Psoas muscle (tissue), 8 donors: Measurements from ENCODE around the gene FAM228B. TPM values are rescaled to one million over a fixed set of nuclear protein-coding genes. Genes with fewer than 3 reads are reported as not detected.

Experiments
- ATAC-seq, 4 donors: fragments of 200-7000 bp; cut with Tn5 transposase; one replicate each; pipeline ENCODE4 v1.9.1; 2020; ENCODE audit warnings: moderate library complexity in 3 of 4, mild to moderate bottlenecking in 2 of 4
- DNase-seq, 2 donors: peaks; one replicate each; pipeline ENCODE4 v3.0.0-alpha.2; 2020
- H3K27ac ChIP-seq: fragments of 200-600 bp; one replicate; pipeline ENCODE4 v1.8.0; 2022
- H3K27me3 ChIP-seq, 3 donors: fragments of 200-600 bp in 1 of 3; one replicate each; pipeline versions ENCODE4 v1.6.1 to v1.8.0; 2013 to 2022; ENCODE audit warnings: low read length in 2 of 3, mild to moderate bottlenecking in 2 of 3, moderate library complexity in 1 of 3; ENCODE audit not compliant: insufficient read depth in 3 of 3
- H3K36me3 ChIP-seq, 2 donors: fragments of 200-600 bp in 1 of 2; one replicate each; pipeline versions ENCODE4 v1.6.1 to v1.8.0; 2013 to 2022; ENCODE audit warnings: low read depth in 1 of 2, mild to moderate bottlenecking in 1 of 2, moderate library complexity in 1 of 2; ENCODE audit not compliant: insufficient read depth in 1 of 2
- H3K4me1 ChIP-seq: fragments of 200-600 bp; one replicate; pipeline ENCODE4 v1.8.0; 2022
- H3K4me3 ChIP-seq: fragments of 200-600 bp; one replicate; pipeline ENCODE4 v1.8.0; 2022; ENCODE audit warnings: mild to moderate bottlenecking
- H3K9me3 ChIP-seq: fragments of 200-600 bp; one replicate; pipeline ENCODE4 v1.8.0; 2022
- WGBS, 3 donors: extraction: QIAGEN DNeasy Blood & Tissue Kit; methylation state at CpG; one replicate each; pipeline versions ENCODE4 v1.1.6 to v1.1.7; 2013; 5-methylcytosine and 5-hydroxymethylcytosine counted together
- intact Hi-C, 2 donors: fragments of 100-400 bp; cut with DNase I; formaldehyde crosslinking; loops; one replicate each; pipeline versions ENCODE4 v1.11.0 to v1.14.2; 2022
- polyA plus RNA-seq, 3 donors: library from polyadenylated mRNA; stranded (reverse); fragments of 200-250 nt; gene quantifications; one replicate each; pipeline ENCODE4 v1.2.3, GENCODE V29; 2013
- total RNA-seq, 4 donors: library from RNA; stranded (reverse); fragmentation: NEBNext Ultra II Directional in 2 of 4; extraction: Animal tissue kit (Norgen Biotek cat#: 25700) in 2 of 4; gene quantifications; one replicate each; pipeline versions ENCODE4 v1.2.1 to v1.2.4, GENCODE V29; 2021 to 2023
- TF ChIP-seq, protein P1 (sequence below): fragments of 200-600 bp; IDR thresholded peaks from one replicate; pipeline ENCODE4 v1.8.0; 2022; ENCODE audit warnings: antibody characterized with exemption
- donor health status: healthy with polysubstance abuse.
- donor health status: DM: no; HTN: no; CAD: no; lungs with moderate emphysema.
- donor health status: Bipolar disorder and iron deficiency.
- donor health status: healthy.
- donor health status: DM: yes; HTN: yes; CAD: no.
- donor health status: DM: no; HTN: no; CAD: no.
- donor health status: DM: no; HTN: no; CAD: no.
- donor health status: DM: yes; HTN: yes; CAD: no.

FAM228B gene
- total and polyA plus RNA-seq, 7 donors, result 2.5 to 30.1 (median 12.4) TPM

DNA sequence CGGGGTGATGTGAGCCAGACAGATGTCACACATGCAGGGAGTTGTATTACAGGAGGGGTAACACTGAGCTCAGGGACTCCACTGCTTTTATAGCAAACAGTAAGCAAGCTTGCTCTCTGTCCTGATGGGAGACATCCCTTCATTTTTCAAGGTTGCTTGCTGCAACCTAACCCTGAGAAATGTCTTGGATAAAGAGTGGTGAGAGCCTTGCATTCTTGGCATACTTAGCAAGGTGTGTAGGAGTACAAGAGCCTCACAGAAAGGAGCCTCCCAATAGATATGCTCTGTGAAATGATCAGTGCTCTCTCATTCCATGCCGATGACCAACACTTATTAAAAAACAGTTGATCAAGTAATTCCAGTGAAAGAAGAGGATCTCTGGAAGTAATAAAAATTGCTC lies 8.2 kb upstream of the FAM228B start:
- H3K9me3 ChIP-seq, result peaks cover 7% of the 10 kb centered on the region
- 46 to 48% (median 48%) methylated on average over 2 of the region's 2 CpGs for WGBS, 3 donors
- H3K27ac ChIP-seq, result no peak overlapping the region
- TF ChIP-seq, protein P1, sequence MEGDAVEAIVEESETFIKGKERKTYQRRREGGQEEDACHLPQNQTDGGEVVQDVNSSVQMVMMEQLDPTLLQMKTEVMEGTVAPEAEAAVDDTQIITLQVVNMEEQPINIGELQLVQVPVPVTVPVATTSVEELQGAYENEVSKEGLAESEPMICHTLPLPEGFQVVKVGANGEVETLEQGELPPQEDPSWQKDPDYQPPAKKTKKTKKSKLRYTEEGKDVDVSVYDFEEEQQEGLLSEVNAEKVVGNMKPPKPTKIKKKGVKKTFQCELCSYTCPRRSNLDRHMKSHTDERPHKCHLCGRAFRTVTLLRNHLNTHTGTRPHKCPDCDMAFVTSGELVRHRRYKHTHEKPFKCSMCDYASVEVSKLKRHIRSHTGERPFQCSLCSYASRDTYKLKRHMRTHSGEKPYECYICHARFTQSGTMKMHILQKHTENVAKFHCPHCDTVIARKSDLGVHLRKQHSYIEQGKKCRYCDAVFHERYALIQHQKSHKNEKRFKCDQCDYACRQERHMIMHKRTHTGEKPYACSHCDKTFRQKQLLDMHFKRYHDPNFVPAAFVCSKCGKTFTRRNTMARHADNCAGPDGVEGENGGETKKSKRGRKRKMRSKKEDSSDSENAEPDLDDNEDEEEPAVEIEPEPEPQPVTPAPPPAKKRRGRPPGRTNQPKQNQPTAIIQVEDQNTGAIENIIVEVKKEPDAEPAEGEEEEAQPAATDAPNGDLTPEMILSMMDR, result no peak
- no peak for DNase-seq
- no peaks in the 10 kb centered on the region for H3K4me1 ChIP-seq
- no peak overlapping the region for H3K4me3 ChIP-seq
- intact Hi-C loops, result no loop called here
- H3K27me3 ChIP-seq, result no peaks in the 10 kb centered on the region
- H3K36me3 ChIP-seq, result peaks cover 0 to 10% of the 10 kb centered on the region in 2 donors
- no peak for ATAC-seq

DNA sequence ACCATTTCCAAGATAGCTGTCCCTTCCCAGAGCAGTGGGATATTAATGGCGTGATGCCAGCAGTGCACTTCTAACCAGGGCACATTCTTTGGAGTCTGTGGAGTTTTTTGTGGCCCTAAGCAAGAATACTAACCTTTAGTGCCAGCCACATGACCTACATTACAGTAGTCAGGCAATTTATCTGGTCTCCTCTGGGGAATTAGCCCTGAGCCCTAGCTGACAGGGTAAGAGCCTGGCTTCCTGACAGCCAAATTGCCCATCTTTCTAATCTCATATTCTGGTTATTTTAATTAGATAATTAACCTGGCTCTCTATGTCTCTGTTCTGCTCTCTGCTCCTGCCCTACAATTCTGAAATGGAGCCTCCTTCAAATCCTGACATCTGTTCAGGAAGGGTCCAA lies 5.4 kb upstream of the FAM228B start:
- Histone ChIP-seq H3K4me1 (peaks cover 7% of the 10 kb centered on the region), H3K27me3 (no peaks in the 10 kb centered on the region), H3K4me3 (no peak overlapping the region), H3K9me3 (peaks cover 7% of the 10 kb centered on the region), H3K27ac (no peak overlapping the region), H3K36me3 (peaks cover 0 to 10% of the 10 kb centered on the region in 2 donors)
- intact Hi-C loops, result no loop called here
- DNase-seq, result no peak
- 64 to 85% (median 73%) methylated on average over 1 of the region's 1 CpG for WGBS, 3 donors
- TF ChIP-seq, protein P1, result no peak
- no peak for ATAC-seq

DNA sequence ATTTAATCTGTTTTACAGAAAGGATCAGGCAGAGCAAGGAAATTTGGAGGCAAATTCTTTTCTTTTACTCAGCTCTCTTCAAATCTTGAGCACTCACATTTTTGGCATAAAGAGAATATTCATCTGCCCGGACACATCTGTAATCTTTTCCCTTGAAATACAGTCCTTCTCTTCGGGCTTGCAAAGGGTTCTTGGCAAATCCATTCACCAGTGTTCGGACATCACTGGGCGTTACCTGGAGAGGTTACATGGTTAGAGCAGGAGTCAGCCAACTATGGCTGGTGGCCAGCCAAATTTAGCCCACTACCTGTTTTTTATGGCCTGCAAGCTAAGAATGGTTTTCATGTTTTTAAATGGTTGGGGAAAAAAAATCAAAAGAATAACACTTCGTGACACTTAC lies 2.2 kb upstream of the FAM228B start:
- H3K36me3 ChIP-seq, result peaks cover 0 to 4% of the 10 kb centered on the region in 2 donors
- no peaks in the 10 kb centered on the region for H3K9me3 ChIP-seq
- TF ChIP-seq, protein P1, result no peak
- peaks cover 17% of the 10 kb centered on the region for H3K4me1 ChIP-seq
- 44 to 62% (median 47%) methylated on average over 5 of the region's 5 CpGs for WGBS, 3 donors
- H3K27me3 ChIP-seq, result no peaks in the 10 kb centered on the region
- H3K4me3 ChIP-seq, result no peak overlapping the region
- H3K27ac ChIP-seq, result no peak overlapping the region
- intact Hi-C loops, result no loop called here
- ATAC-seq (no peak), DNase-seq (no peak)

DNA sequence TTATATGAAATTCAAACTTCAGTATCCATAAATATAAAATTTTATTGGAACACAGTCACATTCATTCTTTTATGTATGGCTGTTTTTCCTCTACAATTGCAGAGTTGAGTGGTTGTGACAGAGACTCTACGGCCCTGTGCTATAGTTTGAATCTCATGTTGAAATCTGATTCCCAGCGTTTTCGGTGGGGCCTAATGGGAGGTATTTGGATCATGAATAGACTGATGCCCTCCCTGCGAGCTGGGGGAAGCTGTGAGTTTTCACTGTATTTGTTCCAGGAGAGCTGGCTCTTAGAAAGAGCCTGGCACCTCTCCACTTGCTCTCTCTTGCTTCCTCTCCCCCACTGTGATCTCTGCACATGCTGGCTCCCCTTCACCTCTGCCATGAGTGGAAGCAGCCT lies 1.8 kb upstream of the FAM228B start:
- H3K9me3 ChIP-seq, result no peaks in the 10 kb centered on the region
- H3K27ac ChIP-seq, result no peak overlapping the region
- DNase-seq (no peak), ATAC-seq (no peak)
- intact Hi-C loops, result no loop called here
- TF ChIP-seq, protein P1, result no peak
- peaks cover 17% of the 10 kb centered on the region for H3K4me1 ChIP-seq
- no peaks in the 10 kb centered on the region for H3K36me3 ChIP-seq
- no peak overlapping the region for H3K4me3 ChIP-seq
- H3K27me3 ChIP-seq, result no peaks in the 10 kb centered on the region
- 39 to 54% (median 52%) methylated on average over 4 of the region's 4 CpGs for WGBS, 3 donors
